HepG2 (cell line): ENCODE results near the gene TGIF1.

ENCODE experiments used
- EED ChIP-seq: sonication (generic); formaldehyde crosslinking; IDR thresholded peaks from 2 replicates; pipeline ENCODE4 v1.5.0; 2020; ENCODE audit warnings: mild to moderate bottlenecking, missing genetic modification reagents
- KLF16 ChIP-seq, 2 experiments: sonication (generic) in 1 of 2; formaldehyde crosslinking in 1 of 2; IDR thresholded peaks; 2 replicates each; pipeline versions ENCODE4 v1.6.1 to v1.8.0; 2016 to 2023; ENCODE audit warnings: missing genetic modification reagents in 2 of 2, missing compliant biosample characterization in 1 of 2
- RXRA ChIP-seq: sonication (generic); formaldehyde crosslinking; IDR thresholded peaks from 2 replicates; pipeline ENCODE4 v1.5.1; 2020; ENCODE audit warnings: missing genetic modification reagents
- SIN3A ChIP-seq: IDR thresholded peaks from 2 replicates; pipeline ENCODE4 v1.6.1; 2011; ENCODE audit warnings: low read depth, mild to moderate bottlenecking, control low read depth, low read length, borderline replicate concordance
- SRY ChIP-seq: sonication (generic); formaldehyde crosslinking; IDR thresholded peaks from 2 replicates; pipeline ENCODE4 v1.8.0; 2022; ENCODE audit warnings: mild to moderate bottlenecking, missing genetic modification reagents
- TF ChIP-seq, protein P1 (sequence below): sonication (generic); formaldehyde crosslinking; IDR thresholded peaks from 2 replicates; pipeline ENCODE4 v1.5.0; 2020; ENCODE audit warnings: mild to moderate bottlenecking, missing genetic modification reagents, moderate library complexity

DNA sequence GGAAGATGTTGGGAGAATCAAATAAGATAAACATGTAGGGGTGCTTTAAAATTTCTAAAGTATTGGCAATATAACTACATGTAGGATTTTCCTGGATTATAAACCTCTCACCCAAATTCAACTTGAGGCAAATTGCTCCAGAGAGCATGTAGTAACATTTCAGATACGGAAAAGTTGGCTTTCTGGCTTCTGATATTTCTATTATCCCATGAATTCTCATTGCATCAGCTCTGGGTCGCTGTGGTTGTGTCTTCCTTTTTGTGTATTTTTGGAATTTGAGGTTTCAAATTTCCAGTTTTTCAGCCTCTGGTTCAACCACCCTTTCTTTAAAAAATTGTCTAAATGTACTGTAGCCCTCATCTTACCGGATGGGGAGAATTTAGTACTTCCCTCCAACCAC is 32.3 kb downstream of the TGIF1 start:
- TF ChIP-seq EED (CRISPR knock-in tag) (no peak), KLF16 (CRISPR knock-in tag; IDR thresholded peaks at IDR 0.05) (no peak), SIN3A (no peak), SRY (no peak), RXRA (CRISPR knock-in tag) (no peak)
- TF ChIP-seq, protein P1, sequence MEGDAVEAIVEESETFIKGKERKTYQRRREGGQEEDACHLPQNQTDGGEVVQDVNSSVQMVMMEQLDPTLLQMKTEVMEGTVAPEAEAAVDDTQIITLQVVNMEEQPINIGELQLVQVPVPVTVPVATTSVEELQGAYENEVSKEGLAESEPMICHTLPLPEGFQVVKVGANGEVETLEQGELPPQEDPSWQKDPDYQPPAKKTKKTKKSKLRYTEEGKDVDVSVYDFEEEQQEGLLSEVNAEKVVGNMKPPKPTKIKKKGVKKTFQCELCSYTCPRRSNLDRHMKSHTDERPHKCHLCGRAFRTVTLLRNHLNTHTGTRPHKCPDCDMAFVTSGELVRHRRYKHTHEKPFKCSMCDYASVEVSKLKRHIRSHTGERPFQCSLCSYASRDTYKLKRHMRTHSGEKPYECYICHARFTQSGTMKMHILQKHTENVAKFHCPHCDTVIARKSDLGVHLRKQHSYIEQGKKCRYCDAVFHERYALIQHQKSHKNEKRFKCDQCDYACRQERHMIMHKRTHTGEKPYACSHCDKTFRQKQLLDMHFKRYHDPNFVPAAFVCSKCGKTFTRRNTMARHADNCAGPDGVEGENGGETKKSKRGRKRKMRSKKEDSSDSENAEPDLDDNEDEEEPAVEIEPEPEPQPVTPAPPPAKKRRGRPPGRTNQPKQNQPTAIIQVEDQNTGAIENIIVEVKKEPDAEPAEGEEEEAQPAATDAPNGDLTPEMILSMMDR, result no peak
